Upper lobe of left lung (tissue), 6 donors: ENCODE data around the gene PAGR1. TPM values are rescaled to one million over a fixed set of nuclear protein-coding genes. Genes with fewer than 3 reads are reported as not detected.
A peak's percentile ranks its signal among the peaks of the same experiment; 100 is the strongest.

Source experiments
- ATAC-seq, 2 donors: fragments of 200-7000 bp; cut with Tn5 transposase; one replicate each; pipeline ENCODE4 v1.9.1; 2022; ENCODE audit warnings: mild to moderate bottlenecking in 2 of 2, moderate library complexity in 2 of 2; ENCODE audit not compliant: low FRiP score in 2 of 2
- DNase-seq, 2 donors: peaks; one replicate each; pipeline ENCODE4 v3.0.0-alpha.2; 2019 to 2020
- H3K27ac ChIP-seq, 4 donors: fragments of 200-600 bp; sonication (generic); one replicate each; pipeline ENCODE4 v1.5.1; 2016 to 2019
- H3K27me3 ChIP-seq, 4 donors: fragments of 200-600 bp; sonication (generic); one replicate each; pipeline ENCODE4 v1.5.1; 2017 to 2019
- H3K36me3 ChIP-seq, 4 donors: fragments of 200-600 bp; sonication (generic); one replicate each; pipeline ENCODE4 v1.5.1; 2016 to 2019
- H3K4me1 ChIP-seq, 4 donors: fragments of 200-600 bp; sonication (generic); one replicate each; pipeline ENCODE4 v1.5.1; 2018 to 2019
- H3K4me3 ChIP-seq, 4 donors: fragments of 200-600 bp; sonication (generic); one replicate each; pipeline ENCODE4 v1.5.1; 2017 to 2019; ENCODE audit warnings: mild to moderate bottlenecking in 2 of 4, moderate library complexity in 1 of 4
- H3K9me3 ChIP-seq, 4 donors: fragments of 200-600 bp; sonication (generic); one replicate each; pipeline ENCODE4 v1.5.1; 2018 to 2019
- EP300 ChIP-seq, 4 donors: sonication (generic); formaldehyde crosslinking; IDR thresholded peaks; one replicate each; pipeline ENCODE4 v1.5.1; 2017; ENCODE audit warnings: antibody characterized with exemption in 4 of 4, control low read depth in 2 of 4
- POLR2A ChIP-seq, 4 donors: fragments of 450-650 bp; IDR thresholded peaks; one replicate each; pipeline ENCODE4 v1.5.1; 2016 to 2017; ENCODE audit warnings: antibody characterized with exemption in 4 of 4, mild to moderate bottlenecking in 2 of 4
- POLR2AphosphoS5 ChIP-seq, 2 donors: sonication (generic); formaldehyde crosslinking; IDR thresholded peaks; one replicate each; pipeline ENCODE4 v1.5.1; 2017; ENCODE audit warnings: antibody characterized with exemption in 2 of 2
- WGBS, 2 donors: methylation state at CpG; one replicate each; pipeline ENCODE4 v1.1.5; 2017 to 2018; 5-methylcytosine and 5-hydroxymethylcytosine counted together
- total RNA-seq, 6 donors: library from RNA; depleted of rRNA in 4 of 6; stranded (reverse); fragments of >200 nt in 4 of 6; gene quantifications; one replicate each; pipeline versions ENCODE4 v1.1.0 to v1.2.1, GENCODE V29; 2016 to 2021
- TF ChIP-seq, protein P1 (sequence below), 6 experiments: fragments of 450-650 bp in 4 of 6; fragments of 200-600 bp in 2 of 6; sonication (generic) in 2 of 6; IDR thresholded peaks; one replicate each; pipeline ENCODE4 v1.5.1; 2016 to 2019; ENCODE audit warnings: antibody characterized with exemption in 6 of 6
- donor health status: DM: no; HTN: no; CAD: no; lungs with moderate emphysema.
- donor health status: DM: no; HTN: yes; CAD: no; lungs with severe emphysema.

PAGR1 gene
- total RNA-seq, 6 donors from 2014 or later, result 22.6 to 49.5 (median 34.6) TPM

DNA sequence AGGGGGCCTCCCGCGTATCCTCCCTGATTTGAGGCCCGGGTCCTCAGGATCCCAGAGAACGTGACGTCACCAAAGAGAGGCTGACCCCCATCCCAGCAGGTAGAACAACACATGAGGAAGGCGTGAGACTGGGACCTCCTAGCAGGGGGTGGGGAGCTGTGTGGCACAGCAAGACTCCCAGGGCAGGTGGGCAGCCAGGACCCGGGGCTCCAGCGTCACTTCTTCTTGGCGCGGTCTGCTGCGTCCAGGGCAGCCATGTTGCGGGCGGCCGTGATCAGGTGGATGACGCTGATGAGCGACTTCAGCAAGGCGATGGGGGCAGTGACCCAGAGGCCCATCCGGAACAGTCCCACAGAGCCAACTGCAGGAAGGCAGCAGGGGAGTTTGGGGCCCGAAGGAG lies 43.0 kb downstream of the PAGR1 start:
- no peaks in the 10 kb centered on the region for H3K27me3 ChIP-seq
- peaks cover 11 to 31% (median 24%) of the 10 kb centered on the region in 4 donors for H3K36me3 ChIP-seq
- peaks cover 19 to 25% (median 20%) of the 10 kb centered on the region in 4 donors for H3K4me1 ChIP-seq
- ATAC-seq (no peak), DNase-seq (peak in 1 of 2 donors; percentile 63)
- no peak overlapping the region for H3K4me3 ChIP-seq
- TF ChIP-seq, protein P1, sequence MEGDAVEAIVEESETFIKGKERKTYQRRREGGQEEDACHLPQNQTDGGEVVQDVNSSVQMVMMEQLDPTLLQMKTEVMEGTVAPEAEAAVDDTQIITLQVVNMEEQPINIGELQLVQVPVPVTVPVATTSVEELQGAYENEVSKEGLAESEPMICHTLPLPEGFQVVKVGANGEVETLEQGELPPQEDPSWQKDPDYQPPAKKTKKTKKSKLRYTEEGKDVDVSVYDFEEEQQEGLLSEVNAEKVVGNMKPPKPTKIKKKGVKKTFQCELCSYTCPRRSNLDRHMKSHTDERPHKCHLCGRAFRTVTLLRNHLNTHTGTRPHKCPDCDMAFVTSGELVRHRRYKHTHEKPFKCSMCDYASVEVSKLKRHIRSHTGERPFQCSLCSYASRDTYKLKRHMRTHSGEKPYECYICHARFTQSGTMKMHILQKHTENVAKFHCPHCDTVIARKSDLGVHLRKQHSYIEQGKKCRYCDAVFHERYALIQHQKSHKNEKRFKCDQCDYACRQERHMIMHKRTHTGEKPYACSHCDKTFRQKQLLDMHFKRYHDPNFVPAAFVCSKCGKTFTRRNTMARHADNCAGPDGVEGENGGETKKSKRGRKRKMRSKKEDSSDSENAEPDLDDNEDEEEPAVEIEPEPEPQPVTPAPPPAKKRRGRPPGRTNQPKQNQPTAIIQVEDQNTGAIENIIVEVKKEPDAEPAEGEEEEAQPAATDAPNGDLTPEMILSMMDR (IDR thresholded peaks at IDR 0.05), result no peak
- TF ChIP-seq POLR2A (IDR thresholded peaks at IDR 0.05) (no peak), EP300 (IDR thresholded peaks at IDR 0.05) (no peak), POLR2AphosphoS5 (IDR thresholded peaks at IDR 0.05) (no peak)
- no peak overlapping the region for H3K27ac ChIP-seq
- H3K9me3 ChIP-seq, result no peaks in the 10 kb centered on the region
- 97% methylated on average over 5 to 18 of the region's 19 CpGs for WGBS, 2 donors

DNA sequence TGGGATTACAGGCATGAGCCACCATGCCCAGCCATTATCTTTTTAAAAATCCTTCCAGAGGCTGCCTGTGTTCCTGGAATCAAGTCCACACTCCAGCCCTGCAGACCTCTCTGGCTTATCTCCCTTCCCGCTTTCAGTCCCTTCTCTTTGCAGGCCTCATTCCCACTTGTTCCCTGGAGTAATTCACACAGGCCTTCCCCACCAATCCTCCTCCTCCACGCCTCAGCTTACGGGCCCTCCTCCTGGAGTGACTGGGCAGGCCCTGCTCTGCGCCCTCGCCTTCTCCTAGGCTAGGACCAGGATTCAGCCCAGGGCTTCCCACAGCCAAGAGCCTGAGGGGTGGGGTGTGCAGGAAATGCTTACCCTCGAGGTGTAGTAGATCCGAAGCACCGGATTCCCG lies 44.3 kb downstream of the PAGR1 start:
- no peak for TF ChIP-seq POLR2A (IDR thresholded peaks at IDR 0.05)
- TF ChIP-seq, protein P1 (IDR thresholded peaks at IDR 0.05), result no peak
- TF ChIP-seq POLR2AphosphoS5 (IDR thresholded peaks at IDR 0.05), result no peak
- no peak for TF ChIP-seq EP300 (IDR thresholded peaks at IDR 0.05)
- WGBS, 2 donors, result 88 to 91% methylated on average over 9 of the region's 9 CpGs
- no peak overlapping the region for H3K27ac ChIP-seq
- DNase-seq (no peak), ATAC-seq (no peak)
- peaks cover 20 to 25% (median 20%) of the 10 kb centered on the region in 4 donors for H3K4me1 ChIP-seq
- peaks cover 11 to 31% (median 24%) of the 10 kb centered on the region in 4 donors for H3K36me3 ChIP-seq
- no peaks in the 10 kb centered on the region for H3K9me3 ChIP-seq
- no peak overlapping the region for H3K4me3 ChIP-seq
- no peaks in the 10 kb centered on the region for H3K27me3 ChIP-seq

DNA sequence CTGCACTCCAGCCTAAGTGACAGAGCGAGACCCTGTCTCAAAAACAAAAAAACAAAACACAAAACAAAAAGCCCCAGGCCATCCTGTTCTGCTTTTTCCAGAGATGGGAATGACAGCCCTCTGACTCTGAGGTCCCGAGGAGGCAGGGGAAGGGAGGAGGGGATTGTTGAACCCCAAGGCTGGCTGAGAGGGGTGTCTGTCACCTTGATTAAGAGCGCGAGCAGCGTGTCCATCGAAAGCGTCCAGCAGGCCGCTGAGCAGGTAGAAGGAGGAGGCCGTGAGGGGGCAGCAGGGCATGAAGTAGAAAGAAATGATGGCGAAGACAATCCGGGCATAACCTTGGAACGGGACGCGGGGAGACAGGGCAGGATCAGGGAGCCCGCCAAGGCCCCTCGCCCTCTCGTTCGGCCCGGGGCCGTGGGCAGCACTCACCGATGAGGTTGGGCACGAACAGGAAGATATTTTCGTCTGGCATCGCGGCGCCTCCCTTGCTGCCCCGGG lies 46.5 kb downstream of the PAGR1 start:
- H3K4me3 ChIP-seq, result peak overlapping the region; percentile 94 to 100 (median 98)
- TF ChIP-seq, protein P1 (IDR thresholded peaks at IDR 0.05), result no peak
- TF ChIP-seq EP300 (IDR thresholded peaks at IDR 0.05), result no peak
- no peak for TF ChIP-seq POLR2AphosphoS5 (IDR thresholded peaks at IDR 0.05)
- no peak for TF ChIP-seq POLR2A (IDR thresholded peaks at IDR 0.05)
- peaks cover 11 to 31% (median 24%) of the 10 kb centered on the region in 4 donors for H3K36me3 ChIP-seq
- H3K27me3 ChIP-seq, result no peaks in the 10 kb centered on the region
- 2 to 5% methylated on average over 15 to 23 of the region's 27 CpGs for WGBS, 2 donors
- ATAC-seq (no peak), DNase-seq (no peak)
- H3K9me3 ChIP-seq, result no peaks in the 10 kb centered on the region
- peaks cover 20 to 25% (median 20%) of the 10 kb centered on the region in 4 donors for H3K4me1 ChIP-seq
- peak overlapping the region; percentile 83 to 93 (median 90) for H3K27ac ChIP-seq

DNA sequence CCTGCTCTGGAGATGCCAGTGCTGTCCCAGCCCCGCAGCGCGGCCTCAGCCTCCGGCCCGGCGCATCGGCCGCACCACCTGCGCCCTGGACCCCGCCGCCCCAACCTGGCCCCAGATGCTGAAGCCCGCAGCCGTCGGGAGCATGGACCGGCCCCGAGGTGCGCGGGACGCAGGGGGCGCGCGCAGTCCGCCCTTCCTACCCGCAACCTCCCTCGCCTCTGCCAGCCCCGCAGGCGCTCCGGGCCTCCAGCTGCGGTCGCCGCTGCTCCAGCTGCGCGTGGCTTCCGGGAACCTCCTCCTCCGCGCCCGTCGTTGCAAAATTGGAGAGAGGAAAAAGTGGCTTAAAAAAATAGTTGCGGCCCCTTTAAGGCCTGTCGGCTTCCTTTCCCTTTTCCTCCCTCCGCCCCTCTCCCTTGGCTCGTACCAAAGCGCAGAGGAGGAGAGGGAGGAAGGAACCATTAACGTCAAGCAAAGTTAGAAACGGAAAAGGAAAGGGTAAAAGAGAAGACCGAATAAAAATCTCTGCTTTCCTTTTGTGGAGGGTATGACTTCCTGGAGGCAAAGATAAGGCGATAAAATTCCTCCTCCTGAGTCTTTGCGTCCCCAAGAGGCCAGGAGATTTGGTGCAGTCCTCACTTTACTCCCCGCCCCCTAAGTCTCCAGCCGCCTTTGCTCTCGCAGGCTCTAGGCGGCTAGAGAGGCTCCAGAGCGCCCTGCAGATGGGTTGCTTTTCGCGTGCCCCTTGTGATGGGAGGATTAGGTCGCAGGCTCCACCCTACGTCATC lies 47.1 kb downstream of the PAGR1 start, which contains the start of gene CDIPT:
CDIPT (minus strand) TSS at position 343 of the 785 bp plus-strand sequence. CDS start 369 bp downstream, outside the sequence.
- Histone ChIP-seq H3K27me3 (no peaks in the 10 kb centered on the region), H3K36me3 (peaks cover 11 to 31% (median 24%) of the 10 kb centered on the region in 4 donors), H3K9me3 (no peaks in the 10 kb centered on the region), H3K4me1 (peaks cover 20 to 25% (median 20%) of the 10 kb centered on the region in 4 donors), H3K27ac (peak within 1 kb of the TSS; percentile 83 to 93 (median 90)), H3K4me3 (peak within 1 kb of the TSS; percentile 94 to 100 (median 98))
- peak; percentile 98 for ATAC-seq
- TF ChIP-seq POLR2A (IDR thresholded peaks at IDR 0.05), result peak in 3 of 4 donors; percentile 33 to 61 (median 42)
- TF ChIP-seq, protein P1 (IDR thresholded peaks at IDR 0.05), result peak; percentile 54 to 81 (median 70)
- TF ChIP-seq POLR2AphosphoS5 (IDR thresholded peaks at IDR 0.05), result peak; percentile 68 to 76
- TF ChIP-seq EP300 (IDR thresholded peaks at IDR 0.05), result peak in 1 of 4 donors; percentile 32
- DNase-seq, result peak; percentile 92 to 97
- WGBS, 2 donors, result 0 to 1% methylated on average over 22 to 33 of the region's 57 CpGs
